Measurements from ENCODE around the gene SLC30A4. TPM values are rescaled to one million over a fixed set of nuclear protein-coding genes. Genes with fewer than 3 reads are reported as not detected.

The SLC30A4 gene
- total and polyA plus RNA-seq, 2 of the 4 experiments (the other 2 are of a cell fraction): 2.1 to 5.6 TPM

DNA sequence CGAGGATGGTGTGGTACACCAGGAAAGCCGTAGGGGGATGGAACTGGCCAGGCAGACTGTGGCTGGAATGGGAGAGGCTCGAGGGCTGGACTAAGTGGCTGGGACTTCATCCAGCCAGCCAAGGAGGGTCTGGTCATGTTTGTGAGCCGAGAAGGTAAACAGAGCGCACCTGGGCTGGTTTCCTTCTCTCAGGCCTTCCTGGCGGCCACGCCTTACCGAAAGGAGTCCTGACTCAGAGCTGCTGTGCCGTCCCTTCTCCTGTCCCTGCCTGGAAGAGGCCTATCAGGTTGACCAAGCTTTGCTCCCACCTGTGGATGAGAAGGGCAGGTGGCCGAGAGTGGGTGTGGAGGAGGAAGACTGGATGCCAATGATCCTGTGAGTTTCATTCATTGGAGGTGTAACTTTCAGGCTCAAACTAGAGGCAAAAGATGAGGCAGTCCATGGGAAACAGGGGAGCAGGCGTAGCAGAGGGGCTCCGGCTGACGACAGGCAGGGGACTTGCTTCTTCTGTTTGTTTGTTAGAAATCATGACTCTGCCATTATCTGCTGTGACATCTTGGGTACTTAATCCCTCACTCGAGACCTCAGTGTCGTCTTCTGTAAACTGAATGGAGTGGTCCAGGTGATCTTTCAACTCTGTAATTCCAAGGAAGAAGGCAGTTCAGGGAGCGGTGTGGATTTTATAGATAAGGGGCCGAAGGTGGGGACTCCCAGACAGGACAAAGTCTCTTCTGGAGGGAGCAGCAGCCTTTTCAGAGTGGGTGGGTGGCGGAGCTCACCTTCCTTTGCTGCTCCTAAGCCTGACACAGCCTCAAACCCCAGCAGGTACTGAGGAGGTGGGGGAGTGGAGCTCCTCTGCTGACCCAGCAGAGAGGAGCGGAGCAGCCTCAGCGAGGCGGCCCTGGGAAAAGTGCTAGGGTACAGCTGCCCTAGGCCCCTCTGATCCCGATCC lies 72.4 kb downstream of the SLC30A4 start:
- Histone ChIP-seq H3K4me2 (ENCODE audit: low read depth, low read length) (no peak overlapping the region), H3K56ac (ENCODE audit: extremely low read depth, insufficient read depth, low read length) (no peak overlapping the region), H2BK120ac (ENCODE audit: low read depth, low read length) (no peak overlapping the region), H3K9ac (ENCODE audit: low read depth, low read length) (no peak overlapping the region), H2BK5ac (ENCODE audit: low read depth, low read length, poor library complexity, severe bottlenecking) (no peak overlapping the region), H2AK9ac (replicated peaks; ENCODE audit: low read depth, low read length, poor library complexity) (no peak overlapping the region), H2AK5ac (ENCODE audit: low read depth, low read length) (no peak overlapping the region; the same call in 1 of the 2 replicates), H3K4ac (ENCODE audit: low read depth, low read length) (0 out of 2 replicates have a peak overlapping the region, but pooled peaks have one; percentile 32), H4K8ac (ENCODE audit: low read depth in 2 of 2, low read length in 2 of 2) (no peak overlapping the region), H3K18ac (ENCODE audit: low read depth, low read length) (no peak overlapping the region), H3K4me1 (ENCODE audit: control insufficient read depth, insufficient read depth, low read length) (peaks cover 15% of the 10 kb centered on the region), H3K9me3 (ENCODE audit: control insufficient read depth, insufficient read depth, low read length) (no peaks in the 10 kb centered on the region), H3K36me3 (ENCODE audit: control insufficient read depth, insufficient read depth, low read length) (no peaks in the 10 kb centered on the region), H2AFZ (replicated peaks; ENCODE audit: low read length, poor library complexity) (peak overlapping the region; percentile 18), H4K20me1 (ENCODE audit: insufficient read depth, low read length) (no peaks in the 10 kb centered on the region), H2BK20ac (ENCODE audit: low read depth, low read length) (no peak overlapping the region; the same call in 1 of the 2 replicates), H3K23ac (ENCODE audit: low read depth, low read length) (no peak overlapping the region), H4K91ac (ENCODE audit: insufficient read depth, low read depth, low read length) (no peak overlapping the region), H3K79me1 (ENCODE audit: low read depth in 1 of 2, low read length in 2 of 2) (no peaks in the 10 kb centered on the region), H3K27me3 (ENCODE audit: control insufficient read depth, insufficient read depth, low read length) (no peaks in the 10 kb centered on the region), H3K9me1 (ENCODE audit: insufficient read depth, low read length) (peaks cover 12% of the 10 kb centered on the region), H3K4me3 (ENCODE audit: insufficient read depth, low read depth, low read length) (no peak overlapping the region), H4K5ac (ENCODE audit: low read depth, low read length) (no peak overlapping the region; the same call in 1 of the 2 replicates), H2BK15ac (ENCODE audit: low read depth, low read length) (no peak overlapping the region), H3K27ac (ENCODE audit: insufficient read depth, low read length) (no peak overlapping the region), H3K14ac (replicated peaks; ENCODE audit: low read depth, low read length) (no peak overlapping the region)
- ChIA-PET CTCF (no interaction called here), POLR2A (ENCODE audit: unreplicated experiment) (no interaction called here)
- 81% methylated on average over 8 of the region's 22 CpGs; no CpG with 5 or more reads in 1 of the 2 experiments for WGBS, 2 experiments (ENCODE audit: extremely low coverage in 2 of 2, insufficient read length in 1 of 2)
- DNase-seq: no peak
- BruUV-seq (replicated peaks): no TSS peak
- ATAC-seq (ENCODE audit: low read depth): no peak
- intact Hi-C loops (cut with micrococcal nuclease): no loop called here
- in situ Hi-C loops (cut with MboI; ENCODE audit: low sequenced_read_pairs): loop anchor here (10.0 kb wide), 1 partner anchor 165 kb away; no protein-coding TSS in a partner anchor
- dilution Hi-C loops (cut with HindIII; ENCODE audit: low sequenced_read_pairs, unreplicated experiment): no loop called here
- no peak for TF ChIP-seq MAFK (IDR thresholded peaks at IDR 0.05; ENCODE audit: low read depth, low read length)
- TF ChIP-seq CEBPB (IDR thresholded peaks at IDR 0.05; ENCODE audit: low read depth, low read length): no peak
- TF ChIP-seq, protein P1, sequence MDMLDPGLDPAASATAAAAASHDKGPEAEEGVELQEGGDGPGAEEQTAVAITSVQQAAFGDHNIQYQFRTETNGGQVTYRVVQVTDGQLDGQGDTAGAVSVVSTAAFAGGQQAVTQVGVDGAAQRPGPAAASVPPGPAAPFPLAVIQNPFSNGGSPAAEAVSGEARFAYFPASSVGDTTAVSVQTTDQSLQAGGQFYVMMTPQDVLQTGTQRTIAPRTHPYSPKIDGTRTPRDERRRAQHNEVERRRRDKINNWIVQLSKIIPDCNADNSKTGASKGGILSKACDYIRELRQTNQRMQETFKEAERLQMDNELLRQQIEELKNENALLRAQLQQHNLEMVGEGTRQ (IDR thresholded peaks at IDR 0.05; ENCODE audit: low read depth, low read length): no peak
- no peak for TF ChIP-seq POLR2A (IDR thresholded peaks at IDR 0.05; ENCODE audit: low read depth, low read length)
- TF ChIP-seq RFX5 (IDR thresholded peaks at IDR 0.05; ENCODE audit: low read depth, low read length): no peak
- TF ChIP-seq BHLHE40 (IDR thresholded peaks at IDR 0.05; ENCODE audit: low read depth, low read length): no peak
- TF ChIP-seq NFE2L2 (IDR thresholded peaks at IDR 0.05; ENCODE audit: low read depth, low read length): no peak
- TF ChIP-seq, protein P2, sequence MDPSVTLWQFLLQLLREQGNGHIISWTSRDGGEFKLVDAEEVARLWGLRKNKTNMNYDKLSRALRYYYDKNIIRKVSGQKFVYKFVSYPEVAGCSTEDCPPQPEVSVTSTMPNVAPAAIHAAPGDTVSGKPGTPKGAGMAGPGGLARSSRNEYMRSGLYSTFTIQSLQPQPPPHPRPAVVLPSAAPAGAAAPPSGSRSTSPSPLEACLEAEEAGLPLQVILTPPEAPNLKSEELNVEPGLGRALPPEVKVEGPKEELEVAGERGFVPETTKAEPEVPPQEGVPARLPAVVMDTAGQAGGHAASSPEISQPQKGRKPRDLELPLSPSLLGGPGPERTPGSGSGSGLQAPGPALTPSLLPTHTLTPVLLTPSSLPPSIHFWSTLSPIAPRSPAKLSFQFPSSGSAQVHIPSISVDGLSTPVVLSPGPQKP (IDR thresholded peaks at IDR 0.05; ENCODE audit: borderline replicate concordance, low read depth, low read length): no peak
- TF ChIP-seq SMC3 (IDR thresholded peaks at IDR 0.05; ENCODE audit: low read depth, low read length): no peak
- no peak for TF ChIP-seq RAD21 (IDR thresholded peaks at IDR 0.05; ENCODE audit: low read length)
- TF ChIP-seq RCOR1 (IDR thresholded peaks at IDR 0.05; ENCODE audit: insufficient replicate concordance, low read length): no peak
- TF ChIP-seq, protein P3, sequence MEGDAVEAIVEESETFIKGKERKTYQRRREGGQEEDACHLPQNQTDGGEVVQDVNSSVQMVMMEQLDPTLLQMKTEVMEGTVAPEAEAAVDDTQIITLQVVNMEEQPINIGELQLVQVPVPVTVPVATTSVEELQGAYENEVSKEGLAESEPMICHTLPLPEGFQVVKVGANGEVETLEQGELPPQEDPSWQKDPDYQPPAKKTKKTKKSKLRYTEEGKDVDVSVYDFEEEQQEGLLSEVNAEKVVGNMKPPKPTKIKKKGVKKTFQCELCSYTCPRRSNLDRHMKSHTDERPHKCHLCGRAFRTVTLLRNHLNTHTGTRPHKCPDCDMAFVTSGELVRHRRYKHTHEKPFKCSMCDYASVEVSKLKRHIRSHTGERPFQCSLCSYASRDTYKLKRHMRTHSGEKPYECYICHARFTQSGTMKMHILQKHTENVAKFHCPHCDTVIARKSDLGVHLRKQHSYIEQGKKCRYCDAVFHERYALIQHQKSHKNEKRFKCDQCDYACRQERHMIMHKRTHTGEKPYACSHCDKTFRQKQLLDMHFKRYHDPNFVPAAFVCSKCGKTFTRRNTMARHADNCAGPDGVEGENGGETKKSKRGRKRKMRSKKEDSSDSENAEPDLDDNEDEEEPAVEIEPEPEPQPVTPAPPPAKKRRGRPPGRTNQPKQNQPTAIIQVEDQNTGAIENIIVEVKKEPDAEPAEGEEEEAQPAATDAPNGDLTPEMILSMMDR (conservative IDR thresholded peaks at IDR 0.05; ENCODE audit: low read depth, low read length): no peak
- no peak for TF ChIP-seq CHD1 (IDR thresholded peaks at IDR 0.05; ENCODE audit: low read depth, low read length)
- no peak for TF ChIP-seq MAZ (IDR thresholded peaks at IDR 0.05; ENCODE audit: borderline replicate concordance, low read depth, low read length)
